DND-41 (cell line): Measurements from ENCODE around the gene C2CD2.

Source experiments
- ATAC-seq: fragments of 200-7000 bp; cut with Tn5 transposase; 3 replicates; pipeline ENCODE4 v1.9.1; 2021; ENCODE audit warnings: low read depth; ENCODE audit not compliant: insufficient read depth
- DNase-seq: peaks from one replicate; pipeline ENCODE4 v3.0.0-alpha.2; 2020
- H2AFZ ChIP-seq: 2 replicates; pipeline ENCODE4 v1.6.0; 2012; ENCODE audit warnings: low read depth, low read length
- H3K27ac ChIP-seq: 2 replicates; pipeline ENCODE4 v1.5.1; 2012; ENCODE audit warnings: low read length, inconsistent platforms
- H3K27me3 ChIP-seq: fragments of 200-600 bp; sonication (generic); 2 replicates; pipeline ENCODE4 v1.6.0; 2012; ENCODE audit warnings: low read length, mild to moderate bottlenecking, inconsistent platforms; ENCODE audit not compliant: insufficient read depth, poor library complexity
- H3K36me3 ChIP-seq: 2 replicates; pipeline ENCODE4 v1.5.1; 2012; ENCODE audit warnings: low read length, inconsistent platforms; ENCODE audit not compliant: insufficient read depth
- H3K4me1 ChIP-seq: 2 replicates; pipeline ENCODE4 v1.5.1; 2012; ENCODE audit warnings: mild to moderate bottlenecking, low read length; ENCODE audit not compliant: insufficient read depth
- H3K4me2 ChIP-seq: 2 replicates; pipeline ENCODE4 v1.6.0; 2012; ENCODE audit warnings: mild to moderate bottlenecking, moderate library complexity, low read length, inconsistent platforms; ENCODE audit not compliant: insufficient read depth
- H3K4me3 ChIP-seq, 2 experiments: fragments of 200-600 bp in 1 of 2; shearing (Covaris generic) in 1 of 2; 2 replicates each; pipeline ENCODE4 v1.5.1; 2012 to 2016; ENCODE audit warnings: inconsistent platforms in 2 of 2, low read length in 2 of 2, mild to moderate bottlenecking in 2 of 2, low read depth in 1 of 2, moderate library complexity in 1 of 2
- H3K79me2 ChIP-seq: 2 replicates; pipeline ENCODE4 v1.6.0; 2012; ENCODE audit warnings: low read length, inconsistent platforms; ENCODE audit not compliant: insufficient read depth
- H3K9ac ChIP-seq: 2 replicates; pipeline ENCODE4 v1.6.0; 2012; ENCODE audit warnings: low read depth, mild to moderate bottlenecking, inconsistent platforms, low read length, moderate library complexity
- H3K9me3 ChIP-seq: 2 replicates; pipeline ENCODE4 v1.5.1; 2012; ENCODE audit warnings: low read length, moderate library complexity, mild to moderate bottlenecking, inconsistent platforms; ENCODE audit not compliant: insufficient read depth, severe bottlenecking
- H4K20me1 ChIP-seq: 2 replicates; pipeline ENCODE4 v1.6.0; 2012; ENCODE audit warnings: low read length; ENCODE audit not compliant: insufficient read depth
- EZH2 ChIP-seq: IDR thresholded peaks from 3 replicates; pipeline ENCODE4 v1.6.1; 2012; ENCODE audit warnings: borderline replicate concordance, low read depth, mild to moderate bottlenecking, moderate library complexity, low read length, inconsistent platforms; ENCODE audit not compliant: severe bottlenecking
- TF ChIP-seq, protein P1 (sequence below): IDR thresholded peaks from 2 replicates; pipeline ENCODE4 v1.5.1; 2012; ENCODE audit warnings: borderline replicate concordance, low read length, moderate library complexity, mild to moderate bottlenecking; ENCODE audit not compliant: poor library complexity, severe bottlenecking; ENCODE audit errors: extremely low read depth

Gene C2CD2

GRCh38 chr21:41923186-41923585 lies 30.6 kb downstream of the C2CD2 start:
- no peak overlapping the region for H3K27ac ChIP-seq
- ATAC-seq, result no peak
- H3K36me3 ChIP-seq, result 0 out of 2 replicates have a peak, but pooled peaks cover 2% of the 10 kb centered on the region
- no peaks in the 10 kb centered on the region for H4K20me1 ChIP-seq
- H3K79me2 ChIP-seq, result peaks cover 18% of the 10 kb centered on the region
- no peaks in the 10 kb centered on the region for H3K9me3 ChIP-seq
- H3K4me3 ChIP-seq, result no peak overlapping the region
- TF ChIP-seq, protein P1, sequence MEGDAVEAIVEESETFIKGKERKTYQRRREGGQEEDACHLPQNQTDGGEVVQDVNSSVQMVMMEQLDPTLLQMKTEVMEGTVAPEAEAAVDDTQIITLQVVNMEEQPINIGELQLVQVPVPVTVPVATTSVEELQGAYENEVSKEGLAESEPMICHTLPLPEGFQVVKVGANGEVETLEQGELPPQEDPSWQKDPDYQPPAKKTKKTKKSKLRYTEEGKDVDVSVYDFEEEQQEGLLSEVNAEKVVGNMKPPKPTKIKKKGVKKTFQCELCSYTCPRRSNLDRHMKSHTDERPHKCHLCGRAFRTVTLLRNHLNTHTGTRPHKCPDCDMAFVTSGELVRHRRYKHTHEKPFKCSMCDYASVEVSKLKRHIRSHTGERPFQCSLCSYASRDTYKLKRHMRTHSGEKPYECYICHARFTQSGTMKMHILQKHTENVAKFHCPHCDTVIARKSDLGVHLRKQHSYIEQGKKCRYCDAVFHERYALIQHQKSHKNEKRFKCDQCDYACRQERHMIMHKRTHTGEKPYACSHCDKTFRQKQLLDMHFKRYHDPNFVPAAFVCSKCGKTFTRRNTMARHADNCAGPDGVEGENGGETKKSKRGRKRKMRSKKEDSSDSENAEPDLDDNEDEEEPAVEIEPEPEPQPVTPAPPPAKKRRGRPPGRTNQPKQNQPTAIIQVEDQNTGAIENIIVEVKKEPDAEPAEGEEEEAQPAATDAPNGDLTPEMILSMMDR, result no peak
- no peak for TF ChIP-seq EZH2
- no peak overlapping the region for H3K9ac ChIP-seq
- no peak for DNase-seq
- no peaks in the 10 kb centered on the region for H3K27me3 ChIP-seq
- no peak overlapping the region for H3K4me2 ChIP-seq
- H2AFZ ChIP-seq, result no peak overlapping the region
- H3K4me1 ChIP-seq, result peaks cover 45% of the 10 kb centered on the region

- no peak for DNase-seq
- H4K20me1 ChIP-seq, result no peaks in the 10 kb centered on the region
- H3K27ac ChIP-seq, result no peak overlapping the region
- H3K4me2 ChIP-seq, result no peak overlapping the region
- H3K9me3 ChIP-seq, result no peaks in the 10 kb centered on the region
- H3K4me3 ChIP-seq, result no peak overlapping the region
- H3K27me3 ChIP-seq, result no peaks in the 10 kb centered on the region
- no peak overlapping the region for H2AFZ ChIP-seq
- peaks cover 27% of the 10 kb centered on the region for H3K4me1 ChIP-seq
- no peak for TF ChIP-seq EZH2
- TF ChIP-seq, protein P1, result no peak
- H3K79me2 ChIP-seq, result peaks cover 15% of the 10 kb centered on the region
- no peak overlapping the region for H3K9ac ChIP-seq
- H3K36me3 ChIP-seq, result peaks cover 11% of the 10 kb centered on the region
- ATAC-seq, result no peak
Measured at GRCh38 chr21:41921021-41921420, 32.8 kb downstream of the C2CD2 start.

DNA sequence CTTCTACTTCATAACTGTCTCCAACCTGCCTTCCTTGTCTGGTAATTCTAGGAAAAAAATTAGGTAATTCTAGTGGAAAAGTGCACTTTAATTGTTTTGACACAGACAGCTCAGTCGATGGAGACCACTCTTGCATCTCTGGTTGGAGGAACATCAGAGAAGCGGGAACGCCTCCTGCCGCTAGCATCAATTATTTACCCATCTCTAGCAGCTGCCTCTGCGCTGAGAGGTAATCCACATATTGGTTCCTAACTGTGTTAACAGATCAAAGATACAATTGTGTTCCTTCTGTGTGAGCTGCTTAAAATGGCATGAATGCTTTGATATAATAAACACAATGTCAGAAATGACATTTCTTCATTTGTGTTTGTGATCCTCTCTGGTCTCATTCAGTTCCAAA lies 33.3 kb downstream of the C2CD2 start:
- ATAC-seq (no peak), DNase-seq (no peak)
- Histone ChIP-seq H3K9ac (no peak overlapping the region), H3K4me3 (no peak overlapping the region), H3K27me3 (no peaks in the 10 kb centered on the region), H3K27ac (no peak overlapping the region), H3K36me3 (peaks cover 11% of the 10 kb centered on the region), H4K20me1 (no peaks in the 10 kb centered on the region), H3K4me1 (peaks cover 21% of the 10 kb centered on the region), H3K79me2 (peaks cover 9% of the 10 kb centered on the region), H3K4me2 (no peak overlapping the region), H2AFZ (no peak overlapping the region), H3K9me3 (no peaks in the 10 kb centered on the region)
- TF ChIP-seq EZH2, result no peak
- TF ChIP-seq, protein P1, result no peak
